OCI-LY7 (cell line): ENCODE results near the gene PHF24.

ENCODE experiments used
- CTCF ChIP-seq: fragments of 200-600 bp; sonication (generic); conservative IDR thresholded peaks from 2 replicates; pipeline ENCODE4 v1.5.1; 2014; ENCODE audit warnings: mild to moderate bottlenecking, antibody characterized with exemption, low read length, moderate library complexity, mixed read lengths
- EZH2phosphoT487 ChIP-seq: fragments of 200-600 bp; sonication (generic); IDR thresholded peaks from 2 replicates; pipeline ENCODE4 v1.6.1; 2018; ENCODE audit warnings: low read depth, borderline replicate concordance, mild to moderate bottlenecking, mixed run types, antibody characterized with exemption, low read length, moderate library complexity, mixed read lengths

- no peak for TF ChIP-seq CTCF
- TF ChIP-seq EZH2phosphoT487: no peak
Measured at GRCh38 chr9:35002623-35003022, 44.5 kb downstream of the PHF24 start.
